Stimulated activated CD4-positive, alpha-beta T cell treated with anti-CD3 and anti-CD28 coated beads, Interleukin-12 subunit alpha, Interleukin-12 subunit beta, amount 100 ng/mL, for 24 hours (primary cell): ENCODE measurements around the gene BCL2L12.

Experiments used
- DNase-seq, 2 experiments: peaks; one replicate each; pipeline ENCODE4 v3.0.0-alpha.2; 2020; ENCODE audit warnings: low read depth in 2 of 2

The BCL2L12 gene

GRCh38 chr19:49684983-49685553 lies 19.3 kb downstream of the BCL2L12 start:
- no peak for DNase-seq

DNA sequence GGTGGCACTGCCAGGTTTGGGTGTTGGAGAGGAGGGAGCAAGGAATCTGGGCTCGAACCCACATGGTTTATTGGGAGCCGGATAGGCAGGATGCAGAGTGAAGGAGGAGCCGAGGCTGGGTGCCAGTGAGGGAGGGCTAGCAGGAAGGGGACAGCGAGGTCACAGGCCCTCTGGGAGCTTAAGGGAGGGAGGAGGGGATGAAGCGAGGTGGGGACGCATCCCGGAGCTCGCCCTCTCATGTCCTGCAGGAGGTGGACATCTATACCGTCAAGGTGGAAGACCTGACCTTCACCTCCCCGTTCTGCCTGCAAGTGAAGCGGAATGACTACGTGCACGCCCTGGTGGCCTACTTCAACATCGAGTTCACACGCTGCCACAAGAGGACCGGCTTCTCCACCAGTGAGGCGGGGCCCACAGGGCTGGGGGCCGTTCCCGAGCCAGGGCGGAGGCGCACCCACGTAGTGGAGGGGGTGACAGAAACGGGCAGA lies 20.2 kb downstream of the BCL2L12 start:
- DNase-seq: no peak

DNA sequence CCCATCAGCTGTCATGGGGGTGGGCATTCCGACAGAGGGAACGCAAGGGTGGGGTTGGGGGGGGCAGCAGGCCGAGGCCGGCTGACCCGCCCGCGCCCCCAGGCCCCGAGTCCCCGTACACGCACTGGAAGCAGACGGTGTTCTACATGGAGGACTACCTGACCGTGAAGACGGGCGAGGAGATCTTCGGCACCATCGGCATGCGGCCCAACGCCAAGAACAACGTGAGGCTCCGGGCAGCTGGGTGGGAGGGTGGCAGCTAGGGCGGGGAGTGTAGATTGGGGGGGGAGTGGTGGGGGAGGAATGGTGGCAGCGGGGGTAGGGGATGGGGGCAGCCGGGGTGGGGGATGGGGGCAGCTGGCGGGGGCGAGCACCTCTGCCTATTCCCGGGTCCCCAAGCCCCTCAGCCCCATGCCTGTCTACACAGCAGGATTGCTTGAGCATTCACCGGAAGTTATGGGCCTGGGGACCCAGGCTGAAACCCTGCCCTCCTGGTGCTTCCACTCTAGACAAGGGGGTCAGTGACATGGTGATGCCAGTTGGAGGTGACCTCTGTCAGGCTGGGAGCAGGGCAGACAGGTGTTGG lies 20.9 kb downstream of the BCL2L12 start:
- DNase-seq: no peak

DNA sequence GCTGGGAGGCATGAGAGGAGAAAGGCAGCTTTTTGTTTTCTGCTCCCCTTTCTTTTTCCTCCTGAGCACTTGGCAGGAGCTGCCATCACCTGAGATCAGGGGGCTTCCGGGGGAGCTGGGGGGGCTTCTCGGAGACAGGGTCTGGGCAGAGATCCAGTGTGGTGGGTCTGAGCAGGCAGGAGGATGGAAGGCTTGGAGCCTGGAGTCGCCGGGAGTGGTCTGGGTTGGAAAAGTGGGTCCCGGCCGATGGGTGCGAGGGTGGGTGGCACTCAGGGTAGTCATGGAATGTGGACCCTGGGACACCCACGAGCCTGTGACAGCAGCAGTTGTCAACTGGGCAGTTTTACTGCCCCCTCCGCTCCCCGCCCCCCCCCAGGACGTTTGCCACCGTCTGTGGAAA lies 21.4 kb downstream of the BCL2L12 start:
- no peak for DNase-seq

DNA sequence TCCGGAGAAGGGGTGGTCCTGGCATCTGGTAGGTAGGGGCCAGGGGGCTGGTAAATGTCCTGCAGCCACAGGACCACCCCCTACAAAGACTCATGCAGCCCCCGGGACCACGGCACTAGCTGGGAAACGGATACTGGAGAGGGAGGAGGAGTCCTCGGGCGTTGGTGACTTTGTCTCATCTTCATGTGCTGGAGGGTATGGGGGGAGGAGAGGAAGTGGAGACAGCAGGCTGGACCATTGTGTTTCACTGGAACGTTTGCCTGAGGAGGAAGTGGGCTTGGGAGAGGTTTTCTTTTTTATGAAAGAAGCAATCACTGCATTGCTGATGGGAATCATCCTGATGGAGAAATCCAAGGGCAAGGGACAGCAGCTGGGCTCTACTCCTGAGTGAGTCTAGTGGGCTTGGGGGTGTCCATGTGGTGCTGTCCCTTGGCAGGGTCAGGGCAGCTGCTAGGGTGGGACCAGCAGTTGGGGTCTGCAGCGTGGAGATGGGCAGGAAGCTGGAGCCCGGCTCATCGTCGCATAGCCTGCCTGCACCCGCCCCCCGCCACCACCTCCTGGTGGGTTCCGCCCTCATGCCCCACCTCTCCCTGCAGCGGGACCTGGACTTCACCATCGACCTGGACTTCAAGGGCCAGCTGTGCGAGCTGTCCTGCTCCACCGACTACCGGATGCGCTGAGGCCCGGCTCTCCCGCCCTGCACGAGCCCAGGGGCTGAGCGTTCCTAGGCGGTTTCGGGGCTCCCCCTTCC lies 22.0 kb downstream of the BCL2L12 start:
- no peak for DNase-seq

GRCh38 chr19:49688531-49689132 lies 22.9 kb downstream of the BCL2L12 start:
- no peak for DNase-seq

DNA sequence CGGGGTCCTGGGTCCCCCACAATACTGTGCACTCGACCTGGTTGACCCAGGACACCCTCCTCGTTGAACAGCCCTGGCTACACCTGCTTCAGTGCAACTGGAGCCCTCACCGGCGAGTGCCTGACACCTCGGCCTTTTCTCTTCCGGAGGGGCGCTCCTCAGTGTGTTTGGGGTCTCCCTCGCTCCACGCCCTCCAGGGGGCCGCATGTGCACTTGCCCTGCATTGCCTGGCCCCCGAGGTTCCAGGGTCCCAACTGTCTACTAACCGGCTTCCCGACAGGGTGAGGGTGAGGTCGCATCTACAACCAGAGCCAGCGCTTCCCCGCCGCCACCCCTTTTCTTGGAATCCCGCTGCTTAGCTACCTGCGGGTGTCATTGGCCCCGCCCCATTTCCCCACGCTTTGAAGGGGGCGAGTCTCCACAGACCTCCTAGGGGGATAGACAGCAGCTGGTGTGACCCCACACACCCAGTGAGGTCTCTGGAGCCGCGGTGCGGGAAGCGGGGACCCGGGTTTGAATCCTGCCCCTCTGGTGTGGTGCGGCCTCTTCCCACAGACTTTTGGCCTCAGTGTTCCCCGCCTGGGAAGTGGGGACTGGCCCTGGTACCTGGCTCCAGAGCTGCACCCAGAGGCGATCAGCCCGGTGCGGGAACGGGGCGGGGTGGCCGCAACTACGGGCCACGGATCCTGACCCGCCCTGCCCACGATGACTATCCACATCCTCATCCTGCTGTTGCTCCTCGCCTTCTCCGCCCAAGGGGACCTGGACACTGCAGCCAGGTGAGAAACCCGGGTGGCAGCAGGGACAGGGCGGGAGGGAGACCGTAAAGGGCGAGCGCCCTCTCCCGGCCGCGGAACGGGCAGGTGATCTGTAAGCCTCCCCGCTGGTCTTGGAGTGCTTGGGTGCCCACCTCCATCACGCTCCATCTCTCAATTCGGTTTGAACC lies 23.7 kb downstream of the BCL2L12 start, which contains the start of gene ADM5:
ADM5 (plus strand) TSS at position 462 of the 946 bp plus-strand sequence; CDS start at position 706, 244 bp downstream.
- DNase-seq: no peak

GRCh38 chr19:49690079-49690655 lies 24.4 kb downstream of the BCL2L12 start:
- DNase-seq: no peak

GRCh38 chr19:49690656-49691242 lies 25.0 kb downstream of the BCL2L12 start, which contains the start of gene CPT1C:
Gene CPT1C (plus strand): TSS chr19:49691116. CDS start chr19:49692253, 1,137 bp downstream.
- peak in 1 of 2 experiments; percentile 63 for DNase-seq

DNA sequence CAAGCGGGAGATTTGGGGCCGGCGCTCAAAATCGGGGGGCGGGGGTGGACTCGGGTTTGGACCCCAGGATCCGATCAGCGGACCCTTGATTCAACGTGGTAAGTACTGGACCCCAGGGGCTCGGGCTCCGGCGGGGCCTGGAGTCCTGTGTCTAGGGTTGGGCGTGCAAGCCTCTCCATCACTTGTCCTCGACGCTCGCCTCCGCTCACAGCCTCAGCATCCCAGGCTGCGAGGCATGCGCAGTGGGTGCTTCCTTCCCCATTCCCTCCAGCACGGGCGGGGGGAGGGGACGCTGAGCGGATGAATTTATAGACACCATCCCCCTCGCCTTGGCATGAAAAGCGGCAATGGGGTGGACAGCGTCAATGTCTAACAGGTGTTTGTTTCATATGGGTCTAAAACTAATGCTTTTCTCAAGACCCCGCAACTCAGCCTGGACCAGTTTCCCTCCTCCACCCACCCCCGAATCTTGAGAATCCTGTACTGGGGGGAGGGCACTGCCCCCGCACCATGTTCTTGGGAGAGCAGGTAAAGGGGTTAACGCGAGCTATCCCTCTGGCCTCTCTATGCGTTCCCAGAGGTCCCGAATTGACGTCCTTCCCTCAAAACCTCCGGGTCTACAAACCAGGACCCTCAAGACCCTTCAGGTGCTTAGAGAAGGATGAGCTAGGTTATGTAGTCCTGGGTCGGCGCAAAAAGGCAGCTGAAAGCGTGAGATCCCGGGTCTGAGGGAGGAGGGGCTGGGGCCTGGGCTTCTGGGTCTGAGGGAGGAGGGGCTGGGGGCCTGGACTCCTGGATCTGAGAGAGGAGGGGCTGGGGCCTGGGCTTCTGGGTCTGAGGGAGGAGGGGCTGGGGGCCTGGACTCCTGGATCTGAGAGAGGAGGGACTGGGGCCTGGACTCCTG lies 25.8 kb downstream of the BCL2L12 start:
- peak in 1 of 2 experiments; percentile 48 for DNase-seq

DNA sequence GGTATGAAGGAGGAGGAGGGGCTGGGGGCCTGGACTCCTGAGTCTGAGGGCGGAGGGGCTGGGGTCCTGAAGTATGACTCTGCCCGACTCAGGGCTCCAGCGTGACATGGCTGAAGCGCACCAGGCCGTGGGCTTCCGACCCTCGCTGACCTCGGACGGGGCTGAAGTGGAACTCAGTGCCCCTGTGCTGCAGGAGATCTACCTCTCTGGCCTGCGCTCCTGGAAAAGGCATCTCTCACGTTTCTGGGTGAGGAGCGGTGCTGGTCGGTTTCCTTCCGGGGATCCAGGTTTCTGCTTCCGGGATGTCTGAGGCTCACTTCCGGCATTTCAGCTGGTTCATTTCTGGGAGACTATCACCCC lies 26.4 kb downstream of the BCL2L12 start:
- DNase-seq: no peak

- no peak for DNase-seq
Measured at GRCh38 chr19:49696115-49696514, 30.4 kb downstream of the BCL2L12 start.

GRCh38 chr19:49696865-49697264 lies 31.1 kb downstream of the BCL2L12 start:
- no peak for DNase-seq

DNA sequence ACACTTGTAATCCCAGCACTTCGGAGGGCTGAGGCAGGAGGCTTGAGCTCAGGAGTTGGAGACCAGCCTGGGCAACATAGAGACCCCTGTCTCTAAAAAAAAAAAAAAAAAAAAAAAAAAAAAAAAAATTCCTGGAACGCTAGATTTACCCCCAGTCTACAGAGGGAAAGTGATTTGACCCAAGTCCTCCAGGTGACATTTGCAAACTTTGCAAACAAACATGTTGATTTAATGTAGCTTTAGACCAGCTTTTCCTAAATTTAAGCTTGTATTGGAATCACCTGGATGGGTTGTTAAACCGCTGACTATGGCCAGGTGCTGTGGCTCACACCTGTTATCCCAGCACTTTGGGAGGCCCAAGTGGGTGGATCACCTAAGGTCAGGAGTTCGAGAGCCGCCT lies 33.6 kb downstream of the BCL2L12 start:
- DNase-seq: no peak

- DNase-seq: no peak
Measured at GRCh38 chr19:49700563-49700962, 34.8 kb downstream of the BCL2L12 start.

GRCh38 chr19:49701271-49701786 lies 35.6 kb downstream of the BCL2L12 start:
- DNase-seq: no peak

GRCh38 chr19:49704888-49705642 lies 39.3 kb downstream of the BCL2L12 start:
- DNase-seq: no peak

DNA sequence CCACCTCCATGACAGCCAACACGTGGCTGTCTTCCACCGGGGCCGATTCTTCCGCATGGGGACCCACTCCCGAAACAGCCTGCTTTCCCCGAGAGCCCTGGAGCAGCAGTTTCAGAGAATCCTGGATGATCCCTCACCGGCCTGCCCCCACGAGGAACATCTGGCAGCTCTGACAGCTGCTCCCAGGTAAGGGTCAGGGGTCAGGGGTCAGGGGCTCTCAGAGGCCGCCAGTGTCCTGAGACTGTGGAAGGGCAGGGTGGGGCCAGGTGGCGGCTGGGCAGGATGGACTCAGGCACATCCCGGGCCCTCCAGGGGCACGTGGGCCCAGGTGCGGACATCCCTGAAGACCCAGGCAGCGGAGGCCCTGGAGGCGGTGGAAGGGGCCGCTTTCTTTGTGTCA lies 40.2 kb downstream of the BCL2L12 start:
- no peak for DNase-seq
